Astrocyte (in vitro differentiated cells and primary cell): Measurements from ENCODE around the gene CDC14B.

Experiments used
- EZH2 ChIP-seq: IDR thresholded peaks from 2 replicates; pipeline ENCODE4 v1.6.1; 2012; ENCODE audit warnings: mild to moderate bottlenecking, low read length, inconsistent platforms; ENCODE audit not compliant: insufficient read depth
- TF ChIP-seq, protein P1 (sequence below): IDR thresholded peaks from 2 replicates; pipeline ENCODE4 v1.5.1; 2011; ENCODE audit warnings: low read depth, mild to moderate bottlenecking, inconsistent platforms, low read length, moderate library complexity; ENCODE audit not compliant: insufficient read depth

DNA sequence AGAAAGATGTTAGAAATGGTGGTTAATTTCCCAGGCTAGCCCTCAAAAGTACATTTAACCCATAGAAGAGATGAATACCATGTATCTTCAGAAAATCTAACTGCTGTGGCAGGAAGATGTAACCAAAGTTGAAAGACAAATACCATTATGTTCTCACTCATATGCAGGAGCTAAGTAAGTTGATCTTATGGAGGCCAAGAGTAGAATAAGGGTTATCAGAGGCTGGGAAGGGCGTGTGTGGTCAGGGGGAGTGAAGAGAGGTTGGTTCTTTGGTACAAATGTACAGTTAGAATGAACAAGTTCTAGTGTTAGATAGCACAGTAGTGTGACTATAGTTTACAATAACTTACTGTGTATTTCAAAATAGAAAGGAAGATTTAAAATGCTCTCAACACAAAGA is 61.7 kb downstream of the CDC14B start:
- TF ChIP-seq, protein P1, sequence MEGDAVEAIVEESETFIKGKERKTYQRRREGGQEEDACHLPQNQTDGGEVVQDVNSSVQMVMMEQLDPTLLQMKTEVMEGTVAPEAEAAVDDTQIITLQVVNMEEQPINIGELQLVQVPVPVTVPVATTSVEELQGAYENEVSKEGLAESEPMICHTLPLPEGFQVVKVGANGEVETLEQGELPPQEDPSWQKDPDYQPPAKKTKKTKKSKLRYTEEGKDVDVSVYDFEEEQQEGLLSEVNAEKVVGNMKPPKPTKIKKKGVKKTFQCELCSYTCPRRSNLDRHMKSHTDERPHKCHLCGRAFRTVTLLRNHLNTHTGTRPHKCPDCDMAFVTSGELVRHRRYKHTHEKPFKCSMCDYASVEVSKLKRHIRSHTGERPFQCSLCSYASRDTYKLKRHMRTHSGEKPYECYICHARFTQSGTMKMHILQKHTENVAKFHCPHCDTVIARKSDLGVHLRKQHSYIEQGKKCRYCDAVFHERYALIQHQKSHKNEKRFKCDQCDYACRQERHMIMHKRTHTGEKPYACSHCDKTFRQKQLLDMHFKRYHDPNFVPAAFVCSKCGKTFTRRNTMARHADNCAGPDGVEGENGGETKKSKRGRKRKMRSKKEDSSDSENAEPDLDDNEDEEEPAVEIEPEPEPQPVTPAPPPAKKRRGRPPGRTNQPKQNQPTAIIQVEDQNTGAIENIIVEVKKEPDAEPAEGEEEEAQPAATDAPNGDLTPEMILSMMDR: no peak
- no peak for TF ChIP-seq EZH2
